GM18873 (cell line): ENCODE results near the gene CLEC19A.

ENCODE experiments used
- ATAC-seq: cut with Tn5 transposase; IDR thresholded peaks from one replicate; pipeline ENCODE4 v1.9.1; 2021; ENCODE audit warnings: mild to moderate bottlenecking, moderate library complexity, moderate number of reproducible peaks; ENCODE audit not compliant: unreplicated experiment, low FRiP score

Gene CLEC19A

DNA sequence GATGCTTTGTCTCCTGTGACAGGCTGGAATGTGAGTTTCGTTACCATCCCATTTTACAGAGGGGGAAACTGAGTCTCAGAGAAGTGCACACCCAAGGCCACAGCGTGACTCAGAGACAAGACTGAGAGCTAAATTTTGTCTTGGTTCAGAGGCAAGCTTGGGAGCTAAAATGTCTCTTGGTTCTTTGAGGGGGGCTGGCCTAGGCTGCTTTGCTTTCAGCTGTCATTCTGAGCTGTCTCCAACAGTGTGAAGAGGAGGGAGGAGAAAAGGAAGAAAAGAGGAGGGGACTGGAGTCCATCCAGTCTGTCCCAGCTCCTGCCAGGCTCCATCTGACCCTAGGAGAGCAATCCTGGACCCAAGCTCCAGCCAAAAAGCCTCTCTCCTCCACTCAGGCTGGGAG lies at the start of gene CLEC19A:
CLEC19A (plus strand) TSS at position 301 of the 400 bp plus-strand sequence. CDS start 121 bp downstream, outside the sequence.
- ATAC-seq = no peak

DNA sequence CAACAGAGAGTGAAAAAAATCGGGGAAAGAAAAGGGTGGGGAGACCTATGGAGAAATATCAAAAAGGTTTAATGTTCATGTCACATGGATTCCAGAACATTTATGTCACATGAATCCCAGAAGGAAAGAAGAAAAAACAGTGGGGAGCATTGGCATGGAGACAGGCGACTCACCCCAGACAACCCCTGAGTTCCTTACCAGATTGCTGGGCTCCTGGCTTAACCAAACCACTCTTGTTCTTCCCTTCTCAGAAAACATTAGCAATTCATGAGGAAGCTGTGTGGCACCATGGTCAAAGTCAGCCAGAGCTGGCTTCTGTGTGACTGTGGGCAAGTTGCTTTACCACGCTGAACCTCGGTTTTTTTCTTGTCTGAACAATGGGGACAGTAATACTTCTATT lies 49.6 kb upstream of the CLEC19A start:
- no peak for ATAC-seq

GRCh38 chr16:19236561-19237209 lies 48.8 kb upstream of the CLEC19A start:
- ATAC-seq = no peak

GRCh38 chr16:19238406-19238805 lies 47.1 kb upstream of the CLEC19A start:
- ATAC-seq = no peak

DNA sequence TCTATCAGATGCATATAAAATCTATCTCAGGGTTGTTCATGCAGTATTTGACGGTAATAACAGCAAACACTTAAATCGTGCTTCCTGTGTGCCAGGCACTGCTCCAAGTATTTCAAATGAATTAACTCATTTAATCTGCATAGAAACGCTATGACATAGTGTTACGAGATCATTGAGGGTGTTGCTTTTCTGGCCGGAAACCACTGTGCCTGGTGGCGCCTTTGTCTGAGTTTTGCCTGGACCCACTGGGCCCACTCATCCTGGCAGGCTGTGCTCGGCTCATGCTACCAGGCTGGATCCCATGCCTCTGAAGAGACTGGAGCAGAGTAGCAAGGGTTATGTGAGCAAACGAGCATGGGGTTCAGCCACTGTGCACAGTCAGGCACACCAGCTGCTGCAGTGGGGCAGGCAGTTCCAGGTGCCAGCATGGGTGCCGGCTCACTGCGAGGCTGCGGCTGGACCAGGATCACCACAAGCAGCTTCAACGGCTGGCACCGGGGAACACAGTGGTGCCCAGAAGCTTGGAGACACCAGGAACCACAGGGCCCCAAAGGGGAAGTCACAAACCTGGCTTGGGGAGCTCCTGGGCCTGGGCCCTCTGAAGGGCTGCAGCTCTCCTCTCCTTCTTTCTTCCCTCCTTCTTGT lies 45.9 kb upstream of the CLEC19A start:
- no peak for ATAC-seq

DNA sequence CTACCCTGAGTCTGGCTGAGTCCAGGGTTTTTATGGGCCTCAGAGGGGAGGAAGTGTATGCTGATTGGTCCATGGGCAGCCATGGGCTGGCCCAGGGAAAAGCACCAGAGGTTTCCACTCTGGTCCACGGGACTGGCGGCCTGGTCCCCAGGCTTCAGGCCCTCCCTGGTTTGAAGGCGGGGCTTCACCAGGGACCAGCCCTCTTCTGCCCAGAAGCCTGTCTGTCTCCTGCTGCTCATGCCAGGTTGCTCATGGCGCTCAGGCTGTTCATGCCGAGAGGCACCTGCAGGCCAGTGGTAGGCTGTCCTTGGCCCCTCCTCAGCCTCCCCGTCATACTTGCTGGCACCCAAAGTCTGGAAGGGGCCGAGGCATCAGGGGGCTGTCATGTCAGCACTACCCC lies 45.0 kb upstream of the CLEC19A start:
- no peak for ATAC-seq

DNA sequence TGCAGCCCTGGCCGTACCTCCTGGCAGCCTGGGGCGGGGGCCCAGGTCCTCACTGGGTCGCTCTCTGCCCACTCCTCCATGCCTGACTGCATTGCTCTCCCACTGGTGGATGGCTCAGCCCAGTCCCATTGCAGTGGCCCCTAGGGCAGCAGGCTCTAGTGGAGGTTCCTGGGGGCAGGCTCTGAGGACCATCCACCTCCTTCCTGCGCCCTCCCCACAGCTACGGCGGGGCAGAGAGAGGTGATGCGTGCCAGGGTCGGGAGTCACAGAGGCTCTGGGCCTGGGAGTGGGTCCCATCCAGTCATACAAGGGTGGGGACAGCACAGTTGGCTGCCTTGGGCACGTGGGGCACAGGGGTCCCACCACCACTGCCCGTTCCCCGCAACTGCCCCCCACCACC lies 44.0 kb upstream of the CLEC19A start:
- no peak for ATAC-seq

GRCh38 chr16:19242186-19242585 lies 43.3 kb upstream of the CLEC19A start:
- ATAC-seq = no peak

DNA sequence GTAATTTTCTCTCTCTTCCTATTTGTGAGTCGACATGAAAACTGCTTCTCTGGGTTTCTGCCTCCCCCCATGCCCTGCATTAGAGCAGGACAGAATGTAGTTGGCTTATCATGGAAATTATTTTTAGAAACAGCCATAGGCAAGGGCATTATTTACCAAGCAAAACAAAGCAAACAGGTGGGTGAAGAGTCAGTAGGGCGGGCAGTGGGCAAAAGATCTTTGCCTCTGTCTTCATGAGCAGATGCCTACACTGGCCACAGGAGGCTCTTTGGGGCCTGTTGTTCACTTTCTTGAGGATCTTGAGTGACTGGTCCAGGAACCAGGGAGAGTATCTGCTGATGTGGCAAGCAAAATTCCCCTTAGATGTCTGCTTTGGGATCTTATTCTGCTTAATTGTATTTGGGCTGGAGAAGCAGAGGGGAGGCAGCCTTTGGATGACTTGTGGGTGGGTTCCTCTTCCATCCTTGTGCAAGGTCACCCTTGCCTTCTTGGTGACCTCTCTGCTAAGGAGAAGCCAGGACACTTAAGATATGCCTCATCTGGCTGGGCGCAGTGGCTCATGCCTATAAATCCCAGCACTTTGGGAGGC lies 42.5 kb upstream of the CLEC19A start:
- no peak for ATAC-seq

GRCh38 chr16:19245326-19245925 lies 40.1 kb upstream of the CLEC19A start:
- no peak for ATAC-seq

DNA sequence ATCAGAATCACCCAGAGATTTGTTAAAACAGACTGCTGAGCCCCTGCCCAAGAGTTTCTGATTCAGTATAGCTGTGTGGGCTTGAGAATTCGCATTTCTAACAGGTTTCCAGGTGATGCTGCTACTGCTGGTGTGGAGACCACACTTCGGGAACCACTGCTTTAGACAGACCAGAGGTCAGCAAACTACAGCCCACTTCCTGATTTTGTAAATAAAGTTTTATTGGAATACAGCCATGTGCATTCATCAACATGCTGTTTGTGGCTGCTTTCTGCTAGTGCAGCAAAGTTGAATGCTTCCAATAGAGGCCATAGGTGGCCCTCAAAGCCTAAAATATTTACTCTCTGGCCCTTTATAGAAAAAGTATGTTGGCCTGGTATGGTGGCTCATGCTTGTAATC lies 32.6 kb upstream of the CLEC19A start:
- no peak for ATAC-seq

- no peak for ATAC-seq
Measured at GRCh38 chr16:19254611-19255010, 30.9 kb upstream of the CLEC19A start.

- no peak for ATAC-seq
Measured at GRCh38 chr16:19264123-19264673, 21.3 kb upstream of the CLEC19A start.

DNA sequence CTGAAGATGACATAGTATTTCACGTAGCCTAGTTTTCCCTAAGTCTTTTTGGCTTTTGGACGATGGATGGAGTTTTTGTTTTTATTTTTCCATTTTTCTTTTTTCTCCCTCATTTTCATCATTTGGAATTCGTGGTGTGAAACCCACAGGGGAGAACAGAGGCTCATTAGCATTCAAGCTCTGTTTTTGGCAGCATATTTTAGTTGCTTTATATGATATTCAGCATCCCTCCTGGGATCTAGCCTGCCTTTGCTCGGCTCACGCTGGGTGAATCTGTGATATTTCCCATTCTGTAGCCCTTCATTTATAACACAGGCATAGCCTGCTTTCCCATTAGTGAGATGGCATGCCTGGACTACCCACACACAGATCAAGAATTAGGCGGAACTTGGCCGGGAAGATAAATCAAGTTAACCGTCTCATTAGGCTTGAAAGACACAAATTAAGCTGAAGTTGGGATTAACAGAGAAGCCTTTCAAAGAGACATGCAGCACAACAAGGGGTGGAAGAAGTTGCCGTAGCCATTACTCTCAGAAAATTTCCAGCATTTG lies 20.1 kb upstream of the CLEC19A start:
- ATAC-seq = no peak

GRCh38 chr16:19266774-19267173 lies 18.8 kb upstream of the CLEC19A start:
- no peak for ATAC-seq

DNA sequence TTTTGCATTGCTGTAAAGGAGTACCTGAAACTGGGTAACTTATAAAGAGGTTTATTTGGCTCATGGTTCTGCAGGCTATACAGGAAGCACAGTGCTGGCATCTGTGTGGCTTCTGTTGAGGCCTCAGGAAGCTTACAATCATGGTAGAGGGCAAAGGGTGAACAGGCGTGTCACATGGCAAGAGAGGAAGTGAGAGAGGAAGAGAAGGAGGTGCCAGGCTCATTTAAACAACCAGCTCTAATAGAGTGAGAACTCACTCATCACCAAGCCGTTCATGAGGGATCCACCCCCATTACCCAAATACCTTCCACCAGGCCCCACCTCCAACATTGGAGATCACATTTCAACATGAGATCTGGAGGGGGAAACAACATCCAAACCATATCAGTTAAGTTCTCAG lies 16.4 kb upstream of the CLEC19A start:
- ATAC-seq = no peak

DNA sequence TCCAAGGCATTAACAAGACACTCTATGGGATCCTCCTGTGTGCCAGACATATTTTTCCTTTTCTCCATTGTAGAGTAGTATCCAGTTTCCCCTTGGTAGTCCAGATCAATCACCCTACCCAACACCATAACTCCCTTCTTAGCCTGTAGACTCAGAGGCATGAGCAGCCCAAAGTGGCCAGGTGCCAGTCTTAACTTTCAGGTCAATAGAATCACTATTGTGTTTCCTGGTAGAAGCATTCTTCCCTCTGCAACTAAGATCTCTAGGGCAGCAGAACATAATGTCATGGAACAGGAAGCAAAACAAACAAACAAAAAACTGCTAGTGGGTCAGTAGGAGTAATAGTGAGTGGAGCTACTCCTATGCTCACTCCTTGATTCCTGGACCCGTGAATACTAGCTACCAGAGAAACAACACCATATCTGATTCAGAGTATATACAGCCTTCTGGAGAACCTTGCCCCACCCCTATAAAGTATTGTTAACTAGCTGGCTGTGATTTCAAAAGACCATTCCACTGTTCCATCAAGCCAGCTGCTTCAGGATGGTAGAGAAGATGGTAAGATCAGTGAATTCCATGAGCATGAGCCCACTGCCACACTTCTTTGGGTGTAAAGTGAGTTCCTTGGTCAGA lies 11.2 kb upstream of the CLEC19A start:
- no peak for ATAC-seq

DNA sequence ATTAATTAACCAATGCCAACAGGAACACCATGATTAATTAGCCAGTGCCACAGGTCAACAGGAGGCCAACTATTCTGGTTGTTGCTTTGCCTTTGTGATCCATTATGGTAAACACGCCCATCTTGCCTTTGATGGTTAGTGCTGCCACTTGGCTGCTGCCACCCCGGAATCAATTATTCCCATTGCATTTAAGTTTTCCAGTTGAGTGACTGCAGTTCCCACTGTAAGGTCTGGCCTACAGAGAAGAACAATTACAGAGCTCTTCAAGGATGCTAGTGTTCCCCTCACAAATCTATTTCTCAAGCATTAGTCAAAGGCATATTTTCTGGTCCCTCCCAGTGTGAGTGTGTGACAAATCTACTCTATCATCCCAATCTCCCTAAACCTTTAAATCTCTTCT lies 7.1 kb upstream of the CLEC19A start:
- no peak for ATAC-seq

GRCh38 chr16:19281246-19281645 lies 4.3 kb upstream of the CLEC19A start:
- ATAC-seq = no peak

GRCh38 chr16:19282101-19282500 lies 3.4 kb upstream of the CLEC19A start:
- no peak for ATAC-seq

DNA sequence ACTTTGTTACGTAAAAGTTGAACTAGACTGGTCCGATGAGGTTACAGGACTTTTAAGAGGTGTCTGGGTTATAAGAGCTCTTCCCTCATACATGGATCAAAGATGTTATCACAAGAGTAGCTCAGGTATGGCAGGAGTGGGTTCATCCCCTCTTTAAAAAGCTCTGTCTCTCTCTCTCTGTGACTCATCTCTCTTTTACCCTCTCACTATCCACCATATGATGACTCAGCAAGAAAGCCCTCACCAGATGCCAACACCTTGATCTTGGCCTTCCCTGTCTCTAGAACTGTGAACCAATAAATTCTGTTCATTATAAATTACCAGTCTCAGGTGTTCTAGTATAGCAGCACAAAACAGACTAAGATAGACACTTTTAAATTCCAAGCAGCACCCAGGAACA lies 1.9 kb upstream of the CLEC19A start:
- no peak for ATAC-seq
